HG02623 (cell line): ENCODE results near the gene LUZP1.

Experiments
- ATAC-seq: cut with Tn5 transposase; IDR thresholded peaks from one replicate; pipeline ENCODE4 v1.9.1; 2021; ENCODE audit warnings: moderate library complexity; ENCODE audit not compliant: unreplicated experiment

Gene LUZP1

DNA sequence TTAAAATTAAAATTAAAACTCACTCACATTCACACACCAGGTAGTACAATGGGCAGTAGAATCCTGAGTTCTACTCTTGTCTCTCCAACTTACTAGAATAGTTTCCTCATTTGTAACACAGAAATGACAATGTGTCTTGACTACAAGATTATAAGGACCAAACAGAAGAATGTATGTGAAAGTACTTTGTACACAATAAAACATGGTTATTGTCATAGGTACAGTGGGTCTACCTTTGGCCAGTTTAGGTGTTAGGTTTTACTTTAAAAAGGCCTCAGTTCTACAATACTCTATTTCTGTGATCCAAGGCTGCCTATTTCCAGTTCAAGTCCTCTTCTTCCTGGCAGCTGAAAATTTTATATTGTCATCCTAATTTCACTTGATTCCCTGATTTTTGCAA is 50.2 kb downstream of the LUZP1 start:
- no peak for ATAC-seq

DNA sequence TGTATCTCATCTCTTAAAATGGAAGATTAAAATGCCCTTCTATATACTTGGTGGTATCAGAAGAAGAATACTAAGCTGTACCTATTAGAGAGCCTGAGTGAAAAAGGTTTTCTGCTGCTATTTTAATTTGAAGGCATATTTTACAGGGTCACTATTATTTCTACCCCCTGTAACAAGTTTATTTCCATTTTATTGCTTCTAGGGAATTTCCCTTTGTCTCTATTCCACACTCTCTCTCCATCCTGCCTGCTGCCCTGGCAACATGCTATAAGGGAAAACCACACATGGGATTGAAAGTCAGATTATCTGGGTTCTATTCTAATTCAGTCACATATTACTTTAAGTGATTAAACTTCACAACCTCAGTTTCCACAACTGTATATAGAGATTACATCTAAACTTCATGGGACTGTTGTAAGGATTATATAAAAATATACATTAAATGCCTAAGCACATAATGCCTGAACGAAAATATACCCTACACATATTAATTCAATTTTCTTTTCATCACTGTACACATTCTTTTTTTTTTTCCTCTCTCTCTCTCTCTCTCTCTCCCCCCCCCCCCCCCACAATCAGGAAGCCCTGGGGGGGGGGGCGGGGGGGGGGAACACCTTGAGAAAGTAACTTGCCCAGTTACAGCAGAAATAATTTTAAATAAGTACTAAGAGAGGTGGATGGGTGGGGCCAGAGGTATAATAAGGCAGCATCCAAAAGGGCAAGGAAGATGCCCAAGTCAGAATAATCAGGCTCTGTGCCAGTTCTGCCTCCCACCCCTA is 51.5 kb downstream of the LUZP1 start:
- no peak for ATAC-seq

DNA sequence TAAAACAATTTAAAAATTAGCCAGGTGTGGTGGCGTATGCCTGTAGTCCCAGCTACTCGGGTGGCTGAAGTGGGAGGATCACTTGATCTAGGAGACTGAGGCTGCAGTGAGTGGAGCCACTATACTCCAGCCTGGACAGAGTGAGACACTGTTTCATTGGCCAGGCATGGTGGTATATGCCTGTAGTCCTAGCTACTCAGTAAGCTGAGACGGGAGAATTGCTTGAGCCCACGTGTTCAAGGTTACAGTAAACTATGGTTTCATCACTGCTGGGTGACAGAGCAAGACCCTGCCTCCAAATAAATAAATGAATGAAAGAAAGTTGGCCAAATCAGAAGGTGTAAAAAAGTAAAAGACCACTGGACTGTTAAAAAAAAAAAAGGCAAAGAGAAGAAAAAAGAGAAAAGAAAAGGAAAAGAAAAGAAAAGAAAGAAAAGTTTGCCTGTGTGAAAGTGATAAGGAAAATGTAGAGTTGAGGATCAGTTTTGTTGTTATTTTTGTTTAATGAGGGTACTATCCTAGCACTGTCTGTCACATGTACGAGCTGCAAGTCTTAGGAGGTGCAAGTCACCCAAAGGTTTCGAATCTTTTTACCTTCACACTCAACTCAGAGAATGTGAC is 52.3 kb downstream of the LUZP1 start:
- ATAC-seq = no peak

DNA sequence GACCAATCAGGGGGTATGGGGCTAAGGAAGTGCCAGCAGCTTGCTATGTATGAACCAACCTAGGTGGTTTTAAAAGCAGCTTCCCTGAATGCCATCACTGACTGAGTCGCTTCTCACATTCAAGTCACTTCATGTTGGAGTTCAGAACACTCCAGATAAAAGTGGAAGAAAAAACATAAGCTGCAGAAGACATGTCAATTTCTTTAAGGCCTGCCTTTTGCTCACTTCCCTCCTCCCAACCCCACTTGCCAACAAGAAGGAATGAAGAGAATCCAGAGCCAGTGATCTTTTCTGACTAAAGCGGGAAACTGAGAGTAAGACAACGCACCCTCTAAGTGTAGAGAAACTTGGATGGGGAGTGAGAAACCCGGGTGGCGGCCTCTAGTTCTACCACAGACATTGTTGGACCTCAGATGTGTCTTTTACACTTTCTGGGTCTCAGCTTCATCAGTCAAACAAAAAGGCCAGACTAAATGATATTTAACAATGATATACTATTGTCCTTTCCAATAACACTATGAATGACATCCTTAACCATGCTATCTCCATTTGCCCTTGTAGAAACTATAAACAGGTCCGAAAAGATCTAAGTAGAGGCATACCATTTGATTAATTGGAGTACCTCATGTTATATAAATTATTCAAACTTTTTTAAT is 54.1 kb downstream of the LUZP1 start:
- ATAC-seq = no peak

DNA sequence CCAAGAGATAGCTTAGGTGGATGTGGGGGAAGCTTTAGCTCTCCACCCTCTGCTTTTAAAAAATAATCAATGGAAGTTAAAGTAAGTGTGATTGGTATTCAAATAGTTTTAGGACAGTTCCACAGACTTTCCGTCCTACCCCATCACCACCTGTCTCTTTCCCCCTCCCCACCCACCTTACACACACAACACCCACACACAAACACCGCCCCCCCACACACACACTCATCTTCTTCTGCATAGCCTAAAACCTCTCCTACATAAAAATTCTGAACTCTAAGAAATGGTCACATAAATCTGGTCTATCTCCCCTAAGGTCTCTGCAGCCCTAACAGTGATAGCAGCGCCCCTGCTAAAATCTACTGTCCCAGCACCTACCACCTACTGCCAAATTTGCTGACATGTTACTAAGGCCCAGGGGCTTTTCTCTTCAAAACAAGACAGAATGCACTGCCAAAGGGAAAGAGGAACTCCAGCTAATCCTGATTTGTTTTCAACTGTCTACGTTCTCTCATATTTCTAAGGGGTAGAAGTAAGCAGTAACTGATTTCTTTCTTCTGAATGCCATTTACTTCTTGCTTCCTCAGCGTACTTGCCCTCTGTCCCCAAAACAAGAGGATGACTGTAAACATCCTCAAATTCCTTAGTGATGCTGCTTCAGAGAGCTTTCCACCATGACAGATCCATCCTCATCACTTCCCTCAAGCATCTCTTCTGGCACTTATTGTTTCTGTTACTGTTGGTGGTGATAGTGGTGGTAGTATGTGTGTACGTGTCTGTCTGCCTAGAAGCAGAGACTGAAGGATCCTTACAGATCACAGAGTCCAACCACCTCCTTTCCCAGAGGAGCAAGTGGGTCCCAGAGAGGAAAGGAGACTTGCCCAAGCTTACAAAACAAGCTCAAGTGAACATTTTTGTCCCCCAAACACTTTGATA is 56.8 kb downstream of the LUZP1 start:
- no peak for ATAC-seq

DNA sequence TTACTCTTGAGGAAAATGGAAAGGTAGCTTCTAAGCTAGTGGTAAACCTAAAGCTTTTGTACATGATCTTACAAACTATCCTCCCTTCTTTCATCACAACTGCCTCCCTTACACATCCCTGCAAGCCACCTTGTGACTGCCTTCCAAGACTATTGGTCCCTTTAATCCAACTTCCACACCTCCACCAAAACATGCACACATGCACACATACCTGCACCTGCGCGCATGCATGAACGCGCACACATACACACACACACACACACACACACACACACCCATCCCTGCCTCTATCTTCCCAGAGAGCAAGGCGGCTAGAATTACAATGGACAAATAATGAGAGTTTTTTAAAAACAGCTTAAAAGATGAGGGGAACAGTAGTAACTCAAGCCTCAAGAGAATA is 58.3 kb downstream of the LUZP1 start:
- ATAC-seq = no peak

DNA sequence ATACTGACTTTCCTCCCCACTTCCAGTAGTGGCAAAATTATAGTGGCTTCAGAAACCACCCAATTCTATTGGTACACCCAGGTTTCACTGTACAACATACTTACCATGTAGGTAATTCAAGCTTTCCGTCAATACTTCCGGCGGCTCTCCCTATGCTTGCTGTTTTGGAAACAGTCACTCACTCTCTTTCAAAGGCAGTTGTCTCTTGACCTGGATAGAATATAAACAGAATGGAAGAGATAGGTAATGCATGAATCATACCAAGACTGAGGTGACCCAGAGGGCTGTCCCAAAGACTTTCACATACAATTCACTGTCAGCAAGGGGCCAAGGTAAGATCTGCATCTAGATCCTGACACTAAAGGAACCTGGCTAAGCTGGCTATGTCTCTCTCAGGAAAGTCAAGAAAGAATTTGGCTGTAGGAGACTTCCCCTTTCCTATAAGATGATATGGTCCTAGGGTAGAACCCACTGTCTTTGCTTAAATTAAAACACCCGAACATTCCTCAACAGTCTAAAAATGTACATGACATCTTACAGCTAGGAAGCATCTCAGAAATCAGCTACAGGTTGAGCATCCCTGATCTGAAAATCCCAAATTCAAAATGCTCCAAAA is 59.6 kb downstream of the LUZP1 start:
- no peak for ATAC-seq

DNA sequence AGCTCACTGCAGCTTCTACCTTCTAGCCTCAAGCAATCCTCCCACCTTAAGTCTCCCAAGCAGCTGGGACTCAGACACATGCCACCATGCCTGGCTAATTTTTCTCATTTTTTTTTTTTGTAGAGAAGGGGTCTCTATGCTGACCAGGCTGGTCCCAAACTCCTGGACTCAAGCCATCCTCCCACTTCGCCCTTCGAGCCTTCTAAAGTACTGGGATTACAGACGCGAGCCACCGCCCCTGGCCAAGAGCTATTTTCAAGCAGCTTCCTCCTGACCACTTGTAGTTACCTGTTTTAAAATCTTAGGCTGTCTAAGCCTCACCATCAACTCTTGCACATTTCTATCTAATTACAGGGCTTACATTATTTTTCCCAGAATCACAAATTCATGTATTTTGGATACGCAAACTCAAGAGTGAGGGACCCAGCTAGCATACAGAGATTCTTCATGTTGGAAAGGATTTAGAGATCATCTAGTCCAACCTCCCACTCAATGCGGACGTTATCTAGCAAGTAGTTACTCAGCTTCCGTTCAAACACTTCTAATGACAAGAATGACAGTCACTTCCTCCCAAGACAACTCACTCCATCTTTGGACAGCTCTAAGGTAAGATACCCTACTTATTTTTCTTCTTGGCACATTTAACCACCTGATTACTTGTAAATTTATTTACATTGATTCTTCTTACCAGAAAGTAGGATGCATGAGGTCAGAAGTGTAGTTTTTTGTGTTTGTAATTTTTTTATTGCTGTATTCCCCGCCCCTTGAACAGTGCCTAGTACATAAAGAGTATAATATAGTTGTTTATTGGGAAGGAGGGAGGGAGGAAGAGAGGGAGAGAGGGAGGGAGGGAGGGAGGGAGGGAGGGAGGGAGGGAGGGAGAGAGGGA is 65.4 kb downstream of the LUZP1 start:
- no peak for ATAC-seq

DNA sequence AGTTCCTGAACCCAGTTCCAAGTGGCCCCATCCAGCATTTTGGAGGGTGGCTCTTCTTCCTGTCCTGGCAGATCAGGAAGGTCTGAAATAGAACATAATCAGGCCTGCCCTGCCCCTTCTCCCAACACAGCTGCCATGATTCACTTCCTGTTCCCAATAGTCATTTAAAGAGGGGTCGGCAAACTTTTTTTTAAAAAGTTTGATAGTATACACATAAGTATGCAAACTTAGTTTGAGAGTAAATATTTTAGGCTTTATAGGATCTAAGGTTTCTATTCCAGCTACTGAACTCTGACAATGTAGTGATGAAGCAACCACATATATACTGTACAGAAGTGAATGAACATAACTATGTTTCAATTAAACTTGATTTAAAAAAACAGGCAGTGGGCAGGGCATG is 66.4 kb downstream of the LUZP1 start:
- ATAC-seq = no peak

DNA sequence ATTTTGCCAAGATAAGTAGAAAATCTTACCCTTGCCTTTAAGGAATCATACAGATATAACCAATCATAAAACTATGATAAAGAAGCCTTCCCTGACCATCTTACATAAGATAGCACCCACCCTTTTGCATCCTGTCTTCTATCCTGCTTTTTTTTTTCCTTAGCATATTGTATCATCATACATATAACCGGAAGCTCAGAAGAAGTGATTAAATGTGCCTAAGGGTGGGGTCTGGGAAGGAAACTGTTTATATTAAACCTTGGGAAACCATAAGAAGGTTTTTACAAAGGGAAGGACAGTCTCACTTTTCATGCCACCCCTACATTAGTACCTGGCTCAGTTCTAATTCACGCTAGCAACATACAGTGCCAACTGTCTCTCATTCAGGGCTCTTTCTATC is 66.8 kb downstream of the LUZP1 start:
- no peak for ATAC-seq

DNA sequence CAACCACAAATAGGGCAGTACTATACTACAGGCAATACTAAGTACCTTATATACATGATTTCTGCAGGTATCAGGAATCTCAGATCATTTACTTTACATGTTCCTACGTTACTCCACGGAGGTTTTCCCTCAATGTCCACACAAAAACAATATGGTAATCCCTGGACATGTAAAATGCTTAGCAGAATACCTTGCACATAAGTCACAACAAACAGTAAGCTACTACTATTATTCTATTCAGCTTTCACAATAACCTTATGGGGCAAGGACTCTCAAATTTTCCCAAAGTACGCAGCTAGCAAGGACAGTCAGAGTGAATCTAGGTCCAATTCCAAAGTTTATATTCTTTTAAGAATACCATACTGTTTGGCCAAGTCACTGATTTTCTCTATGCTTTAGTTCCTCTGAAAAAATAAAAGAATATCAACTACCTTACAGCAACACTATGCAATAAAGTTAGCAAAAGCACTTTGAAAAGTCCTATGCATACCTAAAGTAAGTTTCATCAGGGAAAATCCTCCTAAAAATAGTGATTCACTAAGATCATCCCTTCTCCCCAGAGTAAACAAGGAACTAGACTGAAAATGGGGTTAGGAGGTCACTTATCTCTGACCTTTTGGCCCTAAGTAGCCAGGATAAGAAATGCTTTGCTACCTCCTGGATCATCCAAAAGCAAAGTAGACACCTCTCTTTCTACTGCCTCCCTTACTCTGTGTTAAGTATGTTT is 67.4 kb downstream of the LUZP1 start:
- no peak for ATAC-seq

DNA sequence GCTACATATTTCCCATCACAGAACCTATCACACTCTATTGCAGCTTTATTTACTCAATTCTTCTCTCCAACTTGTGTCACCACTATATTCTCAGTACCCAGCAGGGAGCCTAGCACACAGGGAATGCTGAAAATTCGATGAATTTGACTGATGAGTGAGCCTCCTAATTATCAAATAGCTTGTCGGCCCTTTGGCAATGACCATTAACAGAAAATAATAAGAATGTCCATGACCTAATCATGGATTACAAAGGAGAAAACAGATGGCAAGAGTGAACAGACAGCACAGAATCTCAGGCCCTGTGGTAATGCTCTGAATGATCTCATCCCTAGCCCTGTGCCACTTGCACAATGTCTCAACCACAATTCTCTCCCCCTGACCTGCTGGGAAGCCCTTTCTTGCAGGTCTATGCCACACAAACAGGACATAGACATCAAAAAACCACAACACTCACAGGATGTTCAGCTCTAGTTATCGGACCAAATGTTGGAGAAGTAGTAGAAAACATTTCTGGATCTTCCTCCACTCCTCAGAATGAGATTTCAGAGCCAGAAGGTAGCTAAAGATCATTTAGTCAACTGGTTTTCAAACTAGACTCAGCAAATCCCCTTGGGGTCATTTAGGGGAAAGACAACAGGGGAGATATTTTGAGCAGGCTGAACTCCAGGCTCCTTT is 68.4 kb downstream of the LUZP1 start:
- ATAC-seq = no peak

DNA sequence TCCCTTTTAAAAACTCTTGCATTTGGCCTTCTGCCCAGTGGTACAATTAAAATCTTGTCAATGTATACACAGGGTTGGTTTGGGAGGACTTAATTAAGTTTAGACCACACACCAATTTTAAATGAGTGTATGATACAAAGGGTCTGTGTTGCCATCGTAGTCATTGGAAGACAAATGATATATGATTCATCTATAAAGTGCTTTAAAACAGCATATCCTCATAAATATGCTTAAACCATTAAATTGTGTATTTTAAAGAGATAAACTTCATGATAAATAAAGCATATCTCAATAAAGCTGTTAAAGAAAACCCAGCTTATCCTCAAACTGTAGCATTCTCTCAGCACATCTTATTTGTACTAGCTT is 69.5 kb downstream of the LUZP1 start:
- no peak for ATAC-seq

DNA sequence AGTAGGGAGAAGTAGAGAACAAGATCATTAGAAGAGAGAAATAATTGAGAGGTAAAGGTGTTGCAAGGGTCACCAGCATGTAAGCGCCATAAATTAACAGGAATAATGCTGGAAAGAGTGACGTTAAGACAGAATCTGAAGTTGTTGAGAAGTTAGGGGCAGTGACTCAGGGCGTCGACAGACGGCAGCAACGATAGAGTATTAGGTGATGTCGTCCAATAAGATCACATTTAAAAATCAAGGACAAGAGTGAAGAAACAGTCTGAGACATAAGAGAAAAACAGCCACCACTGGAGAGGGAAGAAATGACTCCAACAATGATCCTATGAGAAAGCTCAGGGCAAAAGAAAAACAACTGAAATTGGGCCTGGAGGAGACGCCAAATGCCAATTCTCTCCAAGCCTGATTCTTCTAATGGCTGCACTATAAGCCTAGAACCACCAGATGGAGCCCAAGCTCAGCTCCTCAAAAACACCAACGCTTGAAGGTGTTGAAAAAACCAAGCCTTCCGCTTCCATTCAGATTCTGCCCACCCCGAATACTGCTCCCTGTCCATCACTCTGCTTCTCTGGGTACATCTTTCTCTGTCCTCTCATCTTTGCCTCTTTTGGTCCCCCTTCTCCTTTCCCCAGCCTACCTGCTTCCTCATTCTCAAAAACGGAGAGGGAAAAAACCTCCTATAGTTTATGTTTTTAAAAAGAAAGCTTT is 70.0 kb downstream of the LUZP1 start:
- ATAC-seq = no peak

DNA sequence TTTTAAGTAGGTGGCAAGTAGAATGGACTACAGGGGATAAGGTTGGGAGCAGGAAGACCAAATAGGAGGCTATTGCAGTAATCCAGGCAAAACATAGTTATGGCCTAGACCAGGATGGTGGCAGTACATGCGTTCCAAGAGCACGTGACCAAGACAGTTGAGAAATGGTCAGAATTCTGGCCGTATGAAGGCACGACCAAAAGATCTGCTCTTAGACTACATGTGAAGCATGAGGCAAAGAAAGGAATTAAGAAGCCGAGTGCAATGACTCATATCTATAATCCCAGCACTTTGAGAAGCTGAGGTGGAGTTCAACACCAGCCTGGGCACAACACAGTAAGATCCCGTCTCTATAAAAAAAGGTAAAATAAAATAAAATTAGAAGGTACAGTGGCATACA is 71.3 kb downstream of the LUZP1 start:
- ATAC-seq = no peak

DNA sequence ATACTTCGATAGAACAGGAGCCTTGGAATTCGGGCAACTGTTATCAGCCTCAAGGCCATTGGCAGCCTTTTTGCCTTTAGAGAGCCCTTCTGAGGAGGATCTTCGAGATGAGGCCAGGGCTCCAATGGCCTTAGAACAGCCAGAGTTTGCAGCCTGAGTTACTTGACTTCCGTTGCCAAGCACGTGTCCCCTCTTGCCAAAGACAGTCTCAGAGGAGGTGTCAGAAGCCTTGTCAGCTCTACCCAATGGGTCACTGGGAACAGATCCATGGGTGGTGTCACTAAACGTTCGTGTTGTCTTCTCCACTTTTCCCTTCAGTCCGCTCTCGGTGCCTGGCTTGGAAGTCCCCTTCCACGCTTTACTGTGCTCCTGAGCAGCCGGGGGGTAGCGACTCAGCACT is 76.2 kb downstream of the LUZP1 start:
- ATAC-seq = no peak

DNA sequence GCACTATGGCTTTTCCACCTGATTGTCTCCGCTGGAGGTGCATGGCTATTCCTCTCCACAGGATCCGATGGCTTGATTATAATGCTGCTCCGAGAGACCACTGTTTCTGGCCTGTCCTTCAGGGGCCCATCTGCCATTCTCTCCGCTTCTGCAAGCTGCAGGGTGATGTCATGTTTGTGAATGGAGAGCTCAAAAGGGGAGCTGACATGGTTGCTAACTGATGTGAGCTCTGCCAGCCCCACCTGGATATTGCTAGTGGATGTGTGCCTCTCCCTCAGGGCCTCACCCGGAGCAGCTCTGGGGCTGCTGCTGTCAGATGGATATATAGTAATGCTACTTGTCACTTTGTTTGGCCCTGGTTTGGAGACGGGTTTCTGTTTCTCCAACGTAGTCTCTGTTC is 77.1 kb downstream of the LUZP1 start:
- ATAC-seq = no peak

DNA sequence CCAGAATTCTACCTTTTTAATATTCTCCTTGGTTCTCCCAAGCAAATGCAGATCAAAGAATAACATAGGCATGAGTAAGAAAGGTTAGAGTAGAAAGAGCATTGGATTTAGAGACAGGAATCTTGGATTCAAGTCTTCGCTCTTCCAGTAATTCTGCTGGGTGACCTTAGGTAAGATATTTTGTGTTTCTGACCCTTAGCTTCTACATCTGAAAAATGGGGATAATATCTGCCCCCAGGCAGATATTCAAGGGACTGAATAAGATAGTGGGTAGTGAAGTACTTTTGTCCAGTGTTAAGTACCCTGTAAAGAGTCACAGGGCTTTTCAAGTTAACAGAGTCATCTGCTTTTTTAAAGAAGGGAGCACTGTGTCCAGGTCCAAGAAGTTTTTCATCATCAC is 78.6 kb downstream of the LUZP1 start:
- no peak for ATAC-seq
